Chondrocyte (in vitro differentiated cells): Measurements from ENCODE around the gene CIDEA. TPM values are rescaled to one million over a fixed set of nuclear protein-coding genes. Genes with fewer than 3 reads are reported as not detected.
A peak's percentile ranks its signal among the peaks of the same experiment; 100 is the strongest.
"Not testable (repeated sequence)": the region's sequence is repeated elsewhere in the genome, so short reads cannot be mapped to it uniquely, and the experiment has no call there.

Experiments used
- DNase-seq: peaks from one replicate; pipeline ENCODE4 v3.0.0; 2021; ENCODE audit warnings: mixed read lengths, low spot score
- H3K27ac Mint-ChIP-seq: one replicate; pipeline ENCODE4 v1.8.0; 2021; ENCODE audit warnings: mild to moderate bottlenecking, moderate library complexity, mixed read lengths; ENCODE audit not compliant: unreplicated experiment
- H3K27me3 Mint-ChIP-seq: 2 replicates; pipeline ENCODE4 v1.8.0; 2021; ENCODE audit warnings: low read depth, mixed read lengths
- H3K36me3 Mint-ChIP-seq: 2 replicates; pipeline ENCODE4 v1.8.0; 2021; ENCODE audit warnings: low read depth, mixed read lengths
- H3K4me1 Mint-ChIP-seq: 2 replicates; pipeline ENCODE4 v1.8.0; 2021; ENCODE audit warnings: low read depth, mild to moderate bottlenecking, mixed read lengths
- H3K4me3 Mint-ChIP-seq: one replicate; pipeline ENCODE4 v1.8.0; 2021; ENCODE audit warnings: mild to moderate bottlenecking, moderate library complexity, mixed read lengths; ENCODE audit not compliant: unreplicated experiment
- H3K9me3 Mint-ChIP-seq: 2 replicates; pipeline ENCODE4 v1.8.0; 2021; ENCODE audit warnings: low read depth, mixed read lengths
- CTCF ChIP-seq: fragments of 200-600 bp; sonication (generic); IDR thresholded peaks from 2 replicates; pipeline ENCODE4 v1.5.0; 2021; ENCODE audit warnings: antibody characterized with exemption, mild to moderate bottlenecking, moderate library complexity
- long read RNA-seq: library from polyadenylated mRNA; stranded (forward); transcript quantifications from one replicate; pipeline ENCODE4 v2.0.0, GENCODE V29; 2021
- total RNA-seq: library from RNA; stranded (reverse); gene quantifications from 3 replicates; pipeline ENCODE4 v1.2.1, GENCODE V29; 2021

Gene CIDEA
- not detected in 3 replicates for total RNA-seq
- long read RNA-seq = 0 reads

- Mint-ChIP-seq H3K9me3 (no peaks in the 10 kb centered on the region), H3K4me1 (peaks cover 23% of the 10 kb centered on the region), H3K27ac (no peak within 1 kb of the TSS), H3K4me3 (peak within 1 kb of the TSS; percentile 68), H3K27me3 (peaks cover 15% of the 10 kb centered on the region), H3K36me3 (no peaks in the 10 kb centered on the region)
- TF ChIP-seq CTCF = peak; percentile 7
- DNase-seq = no peak
These were observed at the start of gene CIDEA for GRCh38 chr18:12254136-12254819. Gene CIDEA, plus strand, starts transcription at chr18:12254361. Its CDS starts 23 bp downstream, at chr18:12254384.

GRCh38 chr18:12208296-12209153 lies 45.6 kb upstream of the CIDEA start:
- H3K9me3 Mint-ChIP-seq, DNase-seq, H3K4me1 Mint-ChIP-seq, H3K27ac Mint-ChIP-seq, H3K27me3 Mint-ChIP-seq, H3K36me3 Mint-ChIP-seq, H3K4me3 Mint-ChIP-seq: not testable (repeated sequence)

- H3K4me3 Mint-ChIP-seq, H3K9me3 Mint-ChIP-seq, DNase-seq, H3K4me1 Mint-ChIP-seq, H3K27ac Mint-ChIP-seq, H3K36me3 Mint-ChIP-seq: not testable (repeated sequence)
- peaks cover 11% of the 10 kb centered on the region for H3K27me3 Mint-ChIP-seq
These were observed 41.9 kb upstream of the CIDEA start for GRCh38 chr18:12212308-12212707.

- H3K27ac Mint-ChIP-seq, H3K9me3 Mint-ChIP-seq, H3K36me3 Mint-ChIP-seq: not testable (repeated sequence)
These were observed 39.7 kb upstream of the CIDEA start for GRCh38 chr18:12214296-12215005.

GRCh38 chr18:12216471-12216870 lies 37.7 kb upstream of the CIDEA start:
- not testable (repeated sequence) for H3K4me1 Mint-ChIP-seq, H3K4me3 Mint-ChIP-seq, H3K27ac Mint-ChIP-seq, H3K9me3 Mint-ChIP-seq, DNase-seq, H3K36me3 Mint-ChIP-seq
- H3K27me3 Mint-ChIP-seq = peaks cover 11% of the 10 kb centered on the region

More at GRCh38 chr18:12214296-12215005, 39.7 kb upstream of the CIDEA start:
- H3K4me3 Mint-ChIP-seq, H3K4me1 Mint-ChIP-seq, H3K27me3 Mint-ChIP-seq, DNase-seq: not testable (repeated sequence)

- H3K9me3 Mint-ChIP-seq, DNase-seq, H3K4me1 Mint-ChIP-seq, H3K4me3 Mint-ChIP-seq, H3K27ac Mint-ChIP-seq, H3K36me3 Mint-ChIP-seq: not testable (repeated sequence)
- peaks cover 11% of the 10 kb centered on the region for H3K27me3 Mint-ChIP-seq
These were observed 35.6 kb upstream of the CIDEA start for GRCh38 chr18:12218603-12219002.

GRCh38 chr18:12222041-12222440 lies 32.1 kb upstream of the CIDEA start:
- not testable (repeated sequence) for H3K36me3 Mint-ChIP-seq, H3K27ac Mint-ChIP-seq, DNase-seq, H3K9me3 Mint-ChIP-seq, H3K4me3 Mint-ChIP-seq, H3K27me3 Mint-ChIP-seq, H3K4me1 Mint-ChIP-seq

- H3K9me3 Mint-ChIP-seq, H3K4me3 Mint-ChIP-seq, DNase-seq, H3K36me3 Mint-ChIP-seq, H3K27ac Mint-ChIP-seq, H3K4me1 Mint-ChIP-seq, H3K27me3 Mint-ChIP-seq: not testable (repeated sequence)
These were observed 30.8 kb upstream of the CIDEA start for GRCh38 chr18:12223326-12223725.

- not testable (repeated sequence) for H3K36me3 Mint-ChIP-seq, H3K27me3 Mint-ChIP-seq, H3K27ac Mint-ChIP-seq, H3K4me3 Mint-ChIP-seq, DNase-seq, H3K4me1 Mint-ChIP-seq, H3K9me3 Mint-ChIP-seq
These were observed 27.4 kb upstream of the CIDEA start for GRCh38 chr18:12226807-12227206.

GRCh38 chr18:12227399-12228186 lies 26.6 kb upstream of the CIDEA start:
- H3K27me3 Mint-ChIP-seq, H3K9me3 Mint-ChIP-seq, H3K4me3 Mint-ChIP-seq, DNase-seq, H3K27ac Mint-ChIP-seq, H3K4me1 Mint-ChIP-seq, H3K36me3 Mint-ChIP-seq: not testable (repeated sequence)

GRCh38 chr18:12228308-12228707 lies 25.9 kb upstream of the CIDEA start:
- not testable (repeated sequence) for H3K4me1 Mint-ChIP-seq, H3K36me3 Mint-ChIP-seq, H3K4me3 Mint-ChIP-seq, H3K27me3 Mint-ChIP-seq, H3K9me3 Mint-ChIP-seq, DNase-seq, H3K27ac Mint-ChIP-seq
